ENCODE results near the gene ERC2. TPM values are rescaled to one million over a fixed set of nuclear protein-coding genes. Genes with fewer than 3 reads are reported as not detected.

ERC2 gene
- total and polyA plus RNA-seq, 2 of the 8 experiments (the other 6 are each of a cell fraction or from before 2014, with no cell fraction given), result 16.4 to 22.8 TPM

GRCh38 chr3:56468184-56469106, at the start of gene ERC2 (continued):
- TF ChIP-seq NANOG (IDR thresholded peaks at IDR 0.05; ENCODE audit: insufficient read depth, low read depth, low read length, poor library complexity, severe bottlenecking) (peak; percentile 61), RFX5 (IDR thresholded peaks at IDR 0.05; ENCODE audit: borderline replicate concordance, low read depth, low read length) (no peak), JUN (IDR thresholded peaks at IDR 0.05; ENCODE audit: low read depth, low read length) (no peak), EZH2 (IDR thresholded peaks at IDR 0.05; ENCODE audit: low read depth, low read length, severe bottlenecking) (no peak), SRF (IDR thresholded peaks at IDR 0.05; ENCODE audit: low read depth, low read length) (no peak), KDM1A (IDR thresholded peaks at IDR 0.05; ENCODE audit: borderline replicate concordance, low read length) (peak; percentile 79), E2F6 (IDR thresholded peaks at IDR 0.05) (0 out of 2 replicates have a peak, but pooled peaks have one; percentile 44), YY1 (IDR thresholded peaks at IDR 0.05; ENCODE audit: low read depth, low read length) (0 out of 2 replicates have a peak, but pooled peaks have one; percentile 67), BRCA1 (IDR thresholded peaks at IDR 0.05; ENCODE audit: low read depth, low read length) (no peak), EP300 (IDR thresholded peaks at IDR 0.05; ENCODE audit: borderline replicate concordance in 1 of 2, low read depth in 2 of 2, low read length in 2 of 2) (no peak), CREB1 (IDR thresholded peaks at IDR 0.05) (no peak), MAFK (IDR thresholded peaks at IDR 0.05; ENCODE audit: low read depth, low read length) (no peak), HDAC2 (IDR thresholded peaks at IDR 0.05; ENCODE audit: borderline replicate concordance in 1 of 2, low read depth in 2 of 2, low read length in 2 of 2) (0 out of 4 replicates have a peak, but pooled peaks of 1 of the 2 experiments have one; percentile 22), HDAC6 (IDR thresholded peaks at IDR 0.05; ENCODE audit: low read depth, low read length) (no peak), RAD21 (IDR thresholded peaks at IDR 0.05 in 1 of 2, conservative IDR thresholded peaks at IDR 0.05 in 1 of 2; ENCODE audit: low read depth in 2 of 2, low read length in 2 of 2) (peak; percentile 30 to 56; a peak in 3 of 4 replicates), ZNF274 (IDR thresholded peaks at IDR 0.05; ENCODE audit: borderline replicate concordance, extremely low read depth, low read length) (no peak), CHD1 (IDR thresholded peaks at IDR 0.05; ENCODE audit: low read depth, low read length) (no peak), RXRA (IDR thresholded peaks at IDR 0.05; ENCODE audit: insufficient read depth, low read depth, low read length) (no peak), BCL11A (IDR thresholded peaks at IDR 0.05; ENCODE audit: low read depth in 2 of 2, low read length in 2 of 2) (no peak), TAF1 (IDR thresholded peaks at IDR 0.05; ENCODE audit: low read depth, low read length) (0 out of 2 replicates have a peak, but pooled peaks have one; percentile 31), TCF12 (IDR thresholded peaks at IDR 0.05; ENCODE audit: low read depth, low read length) (peak; percentile 39; the same call in 1 of the 2 replicates), SP2 (IDR thresholded peaks at IDR 0.05; ENCODE audit: low read length) (no peak)

Measured in H1 (cell line).